ENCODE data around the gene TMED3.

- TF ChIP-seq REST (IDR thresholded peaks at IDR 0.05; ENCODE audit: low read depth) (no peak), TAF1 (IDR thresholded peaks at IDR 0.05; ENCODE audit: low read depth) (no peak)
Measured at GRCh38 chr15:79296583-79296982, 14.3 kb upstream of the TMED3 start.
